ENCODE results near the gene ASAP2. TPM values are rescaled to one million over a fixed set of nuclear protein-coding genes. Genes with fewer than 3 reads are reported as not detected.

The ASAP2 gene
- total RNA-seq, 2 experiments from 2014 or later: 0.27 TPM; not detected in 1

- DNase-seq (ENCODE audit: low spot score): peak; percentile 61
- no TSS peak for BruUV-seq (replicated peaks)
- no peaks in the 10 kb centered on the region for H3K36me3 ChIP-seq (ENCODE audit: insufficient read depth, low read length)
- H3K4me2 ChIP-seq (ENCODE audit: low read length): no peak overlapping the region
- H3K79me2 ChIP-seq (ENCODE audit: insufficient read depth, low read depth, low read length): no peaks in the 10 kb centered on the region
- intact Hi-C loops (cut with micrococcal nuclease; ENCODE audit: unreplicated experiment): no loop called here
- no peaks in the 10 kb centered on the region for H3K9me2 ChIP-seq (ENCODE audit: insufficient read depth, low read length)
- TF ChIP-seq, protein P1, sequence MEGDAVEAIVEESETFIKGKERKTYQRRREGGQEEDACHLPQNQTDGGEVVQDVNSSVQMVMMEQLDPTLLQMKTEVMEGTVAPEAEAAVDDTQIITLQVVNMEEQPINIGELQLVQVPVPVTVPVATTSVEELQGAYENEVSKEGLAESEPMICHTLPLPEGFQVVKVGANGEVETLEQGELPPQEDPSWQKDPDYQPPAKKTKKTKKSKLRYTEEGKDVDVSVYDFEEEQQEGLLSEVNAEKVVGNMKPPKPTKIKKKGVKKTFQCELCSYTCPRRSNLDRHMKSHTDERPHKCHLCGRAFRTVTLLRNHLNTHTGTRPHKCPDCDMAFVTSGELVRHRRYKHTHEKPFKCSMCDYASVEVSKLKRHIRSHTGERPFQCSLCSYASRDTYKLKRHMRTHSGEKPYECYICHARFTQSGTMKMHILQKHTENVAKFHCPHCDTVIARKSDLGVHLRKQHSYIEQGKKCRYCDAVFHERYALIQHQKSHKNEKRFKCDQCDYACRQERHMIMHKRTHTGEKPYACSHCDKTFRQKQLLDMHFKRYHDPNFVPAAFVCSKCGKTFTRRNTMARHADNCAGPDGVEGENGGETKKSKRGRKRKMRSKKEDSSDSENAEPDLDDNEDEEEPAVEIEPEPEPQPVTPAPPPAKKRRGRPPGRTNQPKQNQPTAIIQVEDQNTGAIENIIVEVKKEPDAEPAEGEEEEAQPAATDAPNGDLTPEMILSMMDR (conservative IDR thresholded peaks at IDR 0.05; ENCODE audit: low read length): peak; percentile 79
- TF ChIP-seq EZH2phosphoT487 (IDR thresholded peaks at IDR 0.05; ENCODE audit: borderline replicate concordance, low read depth, low read length): no peak
- H4K20me1 ChIP-seq (ENCODE audit: insufficient read depth, low read length): no peaks in the 10 kb centered on the region
- POLR2A ChIA-PET: interaction anchor here (0.7 to 1.1 kb wide), 2 partner anchors 9 to 114 kb away, joined by 3 read pairs; no protein-coding TSS in a partner anchor
- H3K27ac ChIP-seq (ENCODE audit: low read depth, low read length, poor library complexity, severe bottlenecking): no peak overlapping the region
- H2AFZ ChIP-seq (ENCODE audit: low read length): no peak overlapping the region
- peaks cover 46% of the 10 kb centered on the region for H3K4me1 ChIP-seq (ENCODE audit: insufficient read depth, low read length, poor library complexity, severe bottlenecking)
- H3K4me3 ChIP-seq (ENCODE audit: low read depth, low read length, poor library complexity, severe bottlenecking): no peak overlapping the region
- H3K9me3 ChIP-seq (ENCODE audit: low read length): no peaks in the 10 kb centered on the region
- CTCF ChIA-PET (ENCODE audit: unreplicated experiment): interaction anchor here (1.0 to 1.1 kb wide), 2 partner anchors 25 to 237 kb away, joined by 3 read pairs; no protein-coding TSS in a partner anchor
Observed at GRCh38 chr2:9375857-9376428, 169.3 kb downstream of the ASAP2 start.

- intact Hi-C loops (cut with micrococcal nuclease; ENCODE audit: unreplicated experiment): no loop called here
- H3K4me3 ChIP-seq (ENCODE audit: low read depth, low read length, poor library complexity, severe bottlenecking): no peak overlapping the region
- BruUV-seq (replicated peaks): no TSS peak
- H3K4me1 ChIP-seq (ENCODE audit: insufficient read depth, low read length, poor library complexity, severe bottlenecking): peaks cover 32% of the 10 kb centered on the region
- DNase-seq (ENCODE audit: low spot score): no peak
- no peaks in the 10 kb centered on the region for H3K9me3 ChIP-seq (ENCODE audit: low read length)
- H2AFZ ChIP-seq (ENCODE audit: low read length): no peak overlapping the region
- H4K20me1 ChIP-seq (ENCODE audit: insufficient read depth, low read length): no peaks in the 10 kb centered on the region
- no peak for TF ChIP-seq EZH2phosphoT487 (IDR thresholded peaks at IDR 0.05; ENCODE audit: borderline replicate concordance, low read depth, low read length)
- TF ChIP-seq, protein P1 (conservative IDR thresholded peaks at IDR 0.05; ENCODE audit: low read length): no peak
- POLR2A ChIA-PET: interaction anchor here (0.6 to 0.7 kb wide), 2 partner anchors 44 to 198 kb away, joined by 3 to 4 read pairs; no protein-coding TSS in a partner anchor
- H3K36me3 ChIP-seq (ENCODE audit: insufficient read depth, low read length): no peaks in the 10 kb centered on the region
- H3K27ac ChIP-seq (ENCODE audit: low read depth, low read length, poor library complexity, severe bottlenecking): no peak overlapping the region
- 0 out of 2 replicates have a peak overlapping the region, but pooled peaks have one; percentile 3 for H3K4me2 ChIP-seq (ENCODE audit: low read length)
- H3K9me2 ChIP-seq (ENCODE audit: insufficient read depth, low read length): no peaks in the 10 kb centered on the region
- CTCF ChIA-PET (ENCODE audit: unreplicated experiment): no interaction called here
- no peaks in the 10 kb centered on the region for H3K79me2 ChIP-seq (ENCODE audit: insufficient read depth, low read depth, low read length)
Observed at GRCh38 chr2:9377461-9378097, 171.0 kb downstream of the ASAP2 start.
